NCI-H526 treated with DMSO at 0.1 percent for 48 hours (cell line): Measurements from ENCODE around the gene SYNPR.

Experiments used
- DNase-seq: peaks from one replicate; lab custom pipeline; 2025; lab: John Stamatoyannopoulos, UW

Gene SYNPR

GRCh38 chr3:63385629-63386028 is 107.5 kb downstream of the SYNPR start:
- no peak for DNase-seq

GRCh38 chr3:63386568-63386967 is 108.5 kb downstream of the SYNPR start:
- DNase-seq = no peak

GRCh38 chr3:63387568-63387967 is 109.5 kb downstream of the SYNPR start:
- no peak for DNase-seq

GRCh38 chr3:63390710-63391230 is 112.7 kb downstream of the SYNPR start:
- no peak for DNase-seq

GRCh38 chr3:63395960-63396359 is 117.9 kb downstream of the SYNPR start:
- no peak for DNase-seq

GRCh38 chr3:63400246-63400860 is 122.2 kb downstream of the SYNPR start:
- DNase-seq = no peak

GRCh38 chr3:63405882-63406281 is 127.8 kb downstream of the SYNPR start:
- no peak for DNase-seq

GRCh38 chr3:63413523-63413922 is 135.4 kb downstream of the SYNPR start:
- no peak for DNase-seq

GRCh38 chr3:63414607-63415006 is 136.5 kb downstream of the SYNPR start:
- no peak for DNase-seq

GRCh38 chr3:63429905-63430304 is 151.8 kb downstream of the SYNPR start:
- DNase-seq = no peak

- no peak for DNase-seq
These were observed 152.8 kb downstream of the SYNPR start for GRCh38 chr3:63430875-63431274.

GRCh38 chr3:63437858-63438257 is 159.8 kb downstream of the SYNPR start:
- DNase-seq = no peak

GRCh38 chr3:63438826-63439371 is 160.8 kb downstream of the SYNPR start:
- DNase-seq = no peak

GRCh38 chr3:63441262-63441661 is 163.2 kb downstream of the SYNPR start:
- DNase-seq = no peak

GRCh38 chr3:63442918-63443317 is 164.8 kb downstream of the SYNPR start:
- peak; percentile 15 for DNase-seq

GRCh38 chr3:63450023-63450422 is 171.9 kb downstream of the SYNPR start:
- DNase-seq = no peak

- DNase-seq = no peak
These were observed 172.7 kb downstream of the SYNPR start for GRCh38 chr3:63450634-63451363.

GRCh38 chr3:63456901-63457300 is 178.8 kb downstream of the SYNPR start:
- no peak for DNase-seq

- DNase-seq = no peak
These were observed 180.3 kb downstream of the SYNPR start for GRCh38 chr3:63458405-63458804.

- DNase-seq = peak; percentile 42
These were observed 184.6 kb downstream of the SYNPR start for GRCh38 chr3:63462732-63463131.

- DNase-seq = no peak
These were observed 189.3 kb downstream of the SYNPR start for GRCh38 chr3:63467392-63467791.

GRCh38 chr3:63470745-63471144 is 192.6 kb downstream of the SYNPR start:
- DNase-seq = no peak

- DNase-seq = no peak
These were observed 193.7 kb downstream of the SYNPR start for GRCh38 chr3:63471781-63472180.
